Neural progenitor cell (in vitro differentiated cells): ENCODE data around the gene ACSS3. TPM values are rescaled to one million over a fixed set of nuclear protein-coding genes. Genes with fewer than 3 reads are reported as not detected.
A peak's percentile ranks its signal among the peaks of the same experiment; 100 is the strongest.

Experiments used
- DNase-seq: peaks from one replicate; pipeline ENCODE4 v3.0.0-alpha.2; 2016; ENCODE audit warnings: low spot score
- H2AFZ ChIP-seq: fragments of 200-600 bp; sonication (generic); replicated peaks from 2 replicates; pipeline ENCODE4 v1.6.1; 2016; ENCODE audit warnings: antibody characterized with exemption
- H3F3A ChIP-seq: fragments of 200-600 bp; sonication (generic); 2 replicates; pipeline ENCODE4 v1.6.1; 2016; ENCODE audit warnings: antibody characterized with exemption, low read depth
- H3K27ac ChIP-seq: fragments of 200-600 bp; sonication (generic); 2 replicates; pipeline ENCODE4 v1.5.1; 2016; ENCODE audit warnings: mild to moderate bottlenecking
- H3K27me3 ChIP-seq: fragments of 200-600 bp; sonication (generic); 2 replicates; pipeline ENCODE4 v1.6.1; 2016; ENCODE audit warnings: mild to moderate bottlenecking, moderate library complexity
- H3K36me3 ChIP-seq: fragments of 200-600 bp; sonication (generic); 2 replicates; pipeline ENCODE4 v1.5.1; 2016
- H3K4me1 ChIP-seq: fragments of 200-600 bp; sonication (generic); 2 replicates; pipeline ENCODE4 v1.6.1; 2016; ENCODE audit warnings: mixed run types
- H3K4me2 ChIP-seq: fragments of 200-600 bp; sonication (generic); 2 replicates; pipeline ENCODE4 v1.6.1; 2016
- H3K4me3 ChIP-seq: fragments of 200-600 bp; sonication (generic); 2 replicates; pipeline ENCODE4 v1.5.1; 2016
- H3K79me2 ChIP-seq: fragments of 200-600 bp; sonication (generic); 2 replicates; pipeline ENCODE4 v1.6.1; 2016; ENCODE audit warnings: low read depth
- H3K9ac ChIP-seq: fragments of 200-600 bp; sonication (generic); 2 replicates; pipeline ENCODE4 v1.6.1; 2016
- H3K9me3 ChIP-seq: fragments of 200-600 bp; sonication (generic); 2 replicates; pipeline ENCODE4 v1.5.1; 2016; ENCODE audit warnings: low read depth
- H4K20me1 ChIP-seq: fragments of 200-600 bp; sonication (generic); 2 replicates; pipeline ENCODE4 v1.6.1; 2016; ENCODE audit warnings: low read depth
- H3K27ac Mint-ChIP-seq: 3 replicates; pipeline ENCODE4 v1.8.0; 2021; ENCODE audit warnings: mixed read lengths
- H3K27me3 Mint-ChIP-seq: 2 replicates; pipeline ENCODE4 v1.8.0; 2022; ENCODE audit warnings: low read depth, mild to moderate bottlenecking, inconsistent platforms, moderate library complexity, mixed read lengths; ENCODE audit not compliant: insufficient read depth
- H3K36me3 Mint-ChIP-seq: 3 replicates; pipeline ENCODE4 v1.8.0; 2021; ENCODE audit warnings: mixed read lengths
- H3K4me1 Mint-ChIP-seq: 3 replicates; pipeline ENCODE4 v1.8.0; 2021; ENCODE audit warnings: mixed read lengths
- H3K4me3 Mint-ChIP-seq: 3 replicates; pipeline ENCODE4 v1.8.0; 2021; ENCODE audit warnings: mild to moderate bottlenecking, moderate library complexity, mixed read lengths
- H3K9me3 Mint-ChIP-seq: 3 replicates; pipeline ENCODE4 v1.8.0; 2020; ENCODE audit warnings: mixed read lengths
- CTCF ChIP-seq: fragments of 200-600 bp; sonication (generic); IDR thresholded peaks from 2 replicates; pipeline ENCODE4 v1.5.1; 2017; ENCODE audit warnings: antibody characterized with exemption, mild to moderate bottlenecking
- EZH2 ChIP-seq: fragments of 200-600 bp; sonication (generic); IDR thresholded peaks from 2 replicates; pipeline ENCODE4 v1.6.1; 2017; ENCODE audit warnings: antibody characterized with exemption, mild to moderate bottlenecking, moderate library complexity
- EZH2phosphoT487 ChIP-seq: fragments of 200-600 bp; sonication (generic); IDR thresholded peaks from 2 replicates; pipeline ENCODE4 v1.6.1; 2017; ENCODE audit warnings: antibody characterized with exemption
- total RNA-seq: library from RNA; depleted of rRNA; stranded (reverse); fragments of >200 nt; gene quantifications from 2 replicates; pipeline ENCODE4 v1.2.3, GENCODE V29; 2015; ENCODE audit warnings: low replicate concordance

The ACSS3 gene
- total RNA-seq, 1 donor from 2014 or later: 26.5 TPM

- H3K27ac ChIP-seq: no peak overlapping the region
- H2AFZ ChIP-seq: no peak overlapping the region
- no peak overlapping the region for H3K4me3 ChIP-seq
- H3K4me2 ChIP-seq: no peak overlapping the region
- TF ChIP-seq EZH2: no peak
- TF ChIP-seq EZH2phosphoT487: no peak
- TF ChIP-seq CTCF: no peak
- H3K4me1 ChIP-seq: no peaks in the 10 kb centered on the region
- H3K36me3 ChIP-seq: no peaks in the 10 kb centered on the region
- H4K20me1 ChIP-seq: no peaks in the 10 kb centered on the region
- DNase-seq: no peak
- no peak overlapping the region for H3K9ac ChIP-seq
- Mint-ChIP-seq H3K9me3 (no peaks in the 10 kb centered on the region), H3K27ac (no peak overlapping the region), H3K36me3 (no peaks in the 10 kb centered on the region), H3K27me3 (peaks cover 2% of the 10 kb centered on the region), H3K4me1 (peaks cover 22% of the 10 kb centered on the region), H3K4me3 (no peak overlapping the region)
- no peaks in the 10 kb centered on the region for H3K79me2 ChIP-seq
- no peaks in the 10 kb centered on the region for H3K9me3 ChIP-seq
- H3F3A ChIP-seq: no peaks in the 10 kb centered on the region
- no peaks in the 10 kb centered on the region for H3K27me3 ChIP-seq
Measured at GRCh38 chr12:81296556-81297305, 218.9 kb downstream of the ACSS3 start.

GRCh38 chr12:81297601-81298000 lies 219.7 kb downstream of the ACSS3 start:
- H3K4me2 ChIP-seq: no peak overlapping the region
- H3K4me3 Mint-ChIP-seq: no peak overlapping the region

GRCh38 chr12:81300454-81300853 lies 222.6 kb downstream of the ACSS3 start:
- H3K4me3 ChIP-seq: no peak overlapping the region
- H3K27me3 ChIP-seq: no peaks in the 10 kb centered on the region
- no peak for TF ChIP-seq EZH2phosphoT487
- no peak for TF ChIP-seq EZH2
- no peak for TF ChIP-seq CTCF
- no peak overlapping the region for H3K27ac ChIP-seq
- no peaks in the 10 kb centered on the region for H3K36me3 Mint-ChIP-seq
- H3F3A ChIP-seq: no peaks in the 10 kb centered on the region
- no peaks in the 10 kb centered on the region for H3K4me1 ChIP-seq
- H4K20me1 ChIP-seq: no peaks in the 10 kb centered on the region
- no peak overlapping the region for H2AFZ ChIP-seq
- H3K4me2 ChIP-seq: no peak overlapping the region
- H3K4me3 Mint-ChIP-seq: no peak overlapping the region
- H3K27ac Mint-ChIP-seq: no peak overlapping the region
- peak; percentile 9 for DNase-seq
- no peaks in the 10 kb centered on the region for H3K9me3 ChIP-seq
- no peak overlapping the region for H3K9ac ChIP-seq
- H3K79me2 ChIP-seq: no peaks in the 10 kb centered on the region
- H3K4me1 Mint-ChIP-seq: peaks cover 22% of the 10 kb centered on the region
- no peaks in the 10 kb centered on the region for H3K36me3 ChIP-seq
- H3K27me3 Mint-ChIP-seq: peaks cover 2% of the 10 kb centered on the region
- no peaks in the 10 kb centered on the region for H3K9me3 Mint-ChIP-seq

More at GRCh38 chr12:81297601-81298000, 219.7 kb downstream of the ACSS3 start:
- TF ChIP-seq EZH2 (no peak), CTCF (no peak), EZH2phosphoT487 (no peak)
- Mint-ChIP-seq H3K4me1 (peaks cover 22% of the 10 kb centered on the region), H3K9me3 (no peaks in the 10 kb centered on the region), H3K27me3 (peaks cover 2% of the 10 kb centered on the region), H3K36me3 (no peaks in the 10 kb centered on the region), H3K27ac (no peak overlapping the region)
- H3K27me3 ChIP-seq: no peaks in the 10 kb centered on the region
- no peak overlapping the region for H3K9ac ChIP-seq
- no peaks in the 10 kb centered on the region for H3K4me1 ChIP-seq
- no peaks in the 10 kb centered on the region for H3K79me2 ChIP-seq
- H3K9me3 ChIP-seq: no peaks in the 10 kb centered on the region
- no peak overlapping the region for H3K4me3 ChIP-seq
- H3F3A ChIP-seq: no peaks in the 10 kb centered on the region
- H3K36me3 ChIP-seq: no peaks in the 10 kb centered on the region
- no peak for DNase-seq
- no peak overlapping the region for H3K27ac ChIP-seq
- H2AFZ ChIP-seq: no peak overlapping the region
- H4K20me1 ChIP-seq: no peaks in the 10 kb centered on the region
